Activated CD4-positive, alpha-beta T cell treated with anti-CD3 and anti-CD28 coated beads for 48 hours (primary cell): ENCODE results near the gene SF3B3.
"Not testable (repeated sequence)": the region's sequence is repeated elsewhere in the genome, so short reads cannot be mapped to it uniquely, and the experiment has no call there.

Source experiments
- DNase-seq: peaks from one replicate; pipeline ENCODE4 v3.0.0-alpha.2; 2020

The SF3B3 gene

GRCh38 chr16:70569752-70570151 lies 46.1 kb downstream of the SF3B3 start:
- no peak for DNase-seq

DNA sequence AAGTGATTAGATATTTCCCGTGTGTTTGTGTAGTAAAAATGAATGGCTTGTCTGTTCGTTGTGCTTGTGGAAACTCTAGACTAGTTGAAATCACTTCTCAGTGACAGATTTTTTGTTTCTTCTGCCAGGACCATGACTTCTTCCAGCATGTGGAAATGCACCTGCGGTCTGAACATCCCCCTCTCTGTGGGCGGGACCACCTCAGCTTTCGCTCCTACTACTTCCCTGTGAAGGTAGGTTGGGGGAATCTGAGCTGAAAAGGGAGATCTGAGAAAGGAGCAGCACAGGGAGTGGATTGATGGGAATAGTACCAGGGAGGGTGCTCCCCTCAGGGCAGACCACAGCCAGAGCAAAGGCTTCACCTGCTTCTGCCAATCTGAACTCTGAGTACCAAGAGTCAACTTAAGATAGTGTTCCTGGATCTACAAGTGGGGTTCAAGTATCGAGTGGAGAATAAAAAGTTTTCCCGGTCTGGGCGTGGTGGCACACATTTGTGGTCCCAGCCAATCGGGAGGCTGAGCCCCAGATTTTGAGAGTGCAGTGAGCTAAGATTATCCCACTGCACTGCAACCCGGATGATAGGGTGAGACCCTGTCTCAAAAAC lies 47.5 kb downstream of the SF3B3 start:
- no peak for DNase-seq

DNA sequence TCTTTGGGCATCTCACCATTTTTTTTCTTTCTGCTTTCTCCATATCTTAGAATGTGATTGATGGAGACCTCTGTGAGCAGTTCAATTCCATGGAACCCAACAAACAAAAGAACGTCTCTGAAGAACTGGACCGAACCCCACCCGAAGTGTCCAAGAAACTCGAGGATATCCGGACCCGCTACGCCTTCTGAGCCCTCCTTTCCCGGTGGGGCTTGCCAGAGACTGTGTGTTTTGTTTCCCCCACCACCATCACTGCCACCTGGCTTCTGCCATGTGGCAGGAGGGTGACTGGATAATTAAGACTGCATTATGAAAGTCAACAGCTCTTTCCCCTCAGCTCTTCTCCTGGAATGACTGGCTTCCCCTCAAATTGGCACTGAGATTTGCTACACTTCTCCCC lies 48.0 kb downstream of the SF3B3 start:
- DNase-seq, result no peak

DNA sequence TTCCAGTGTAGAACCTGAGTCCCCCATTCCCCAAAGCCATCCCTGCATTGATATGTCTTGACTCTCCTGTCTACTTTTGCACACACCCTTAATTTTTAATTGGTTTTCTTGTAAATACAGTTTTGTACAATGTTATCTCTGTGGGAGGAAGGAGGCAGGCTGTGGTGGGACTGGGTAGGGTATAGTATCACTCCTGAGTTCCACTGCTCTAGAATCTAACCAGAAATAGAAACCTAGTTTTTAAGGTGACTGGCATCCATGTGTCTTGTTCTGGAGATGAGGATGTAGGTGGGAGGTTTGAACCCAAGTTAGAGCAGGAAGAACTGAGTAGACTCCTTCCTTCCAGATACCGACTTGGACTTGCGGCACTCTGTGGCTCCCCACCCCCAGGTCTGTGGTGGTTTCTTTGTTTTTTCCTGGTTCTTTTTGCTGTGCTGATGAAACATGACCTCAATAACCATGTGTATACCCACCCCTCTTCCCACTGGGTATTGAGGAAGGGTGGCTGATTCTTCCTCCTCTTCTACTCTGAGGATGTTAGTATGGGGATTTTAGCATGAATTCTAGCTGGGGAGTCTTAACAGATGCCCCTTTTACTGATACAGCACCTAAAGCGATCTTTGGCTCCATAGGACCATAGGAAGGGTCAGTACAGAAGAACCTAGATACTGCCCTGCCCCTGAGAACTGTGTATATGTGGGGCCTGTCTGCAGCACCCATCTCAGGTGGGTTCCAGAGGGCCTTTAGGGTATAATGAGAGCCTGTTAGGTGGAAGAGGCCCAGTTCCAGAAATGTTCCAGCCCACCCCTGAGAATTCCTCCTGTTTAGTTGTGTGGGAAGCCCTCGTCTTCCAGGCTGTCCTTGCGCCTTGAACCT lies 48.7 kb downstream of the SF3B3 start:
- DNase-seq, result no peak

DNA sequence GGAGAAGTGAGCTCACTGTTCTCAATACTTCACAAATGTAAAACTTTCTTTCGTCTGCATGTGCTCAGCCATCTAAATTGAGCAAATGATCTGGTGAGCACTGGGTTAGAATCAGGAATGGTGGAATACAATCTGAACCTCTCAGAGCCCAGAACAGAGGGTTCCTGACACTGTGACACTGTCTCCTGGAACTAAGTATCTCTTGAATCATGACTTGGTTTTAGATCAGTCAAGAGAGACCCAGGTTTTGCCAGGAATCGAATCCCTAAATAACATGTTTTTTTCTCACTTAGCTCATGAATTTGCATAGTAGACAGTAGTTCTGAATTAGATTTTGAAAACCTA lies 49.3 kb downstream of the SF3B3 start:
- no peak for DNase-seq

- no peak for DNase-seq
These were observed 50.0 kb downstream of the SF3B3 start for GRCh38 chr16:70573451-70574121.

- no peak for DNase-seq
These were observed 51.1 kb downstream of the SF3B3 start for GRCh38 chr16:70574595-70575271.

DNA sequence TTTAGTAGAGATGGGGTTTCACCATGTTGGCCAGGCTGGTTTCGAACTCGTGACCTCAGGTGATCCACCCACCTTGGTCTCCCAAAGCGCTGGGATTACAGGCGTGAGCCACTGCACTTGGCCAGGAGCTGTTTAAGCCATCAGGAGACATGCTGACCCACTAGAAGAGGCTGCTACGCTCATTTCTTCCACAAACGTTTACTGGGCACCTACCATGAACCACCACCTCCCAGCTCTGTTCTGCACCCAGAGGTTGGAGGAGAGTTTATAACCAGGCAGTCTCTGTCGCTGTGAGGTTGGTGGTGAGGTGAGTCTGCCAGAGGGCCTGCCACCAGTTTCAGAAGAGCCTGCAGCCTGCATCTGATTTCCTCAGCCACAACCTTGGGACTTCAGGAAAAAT lies 51.8 kb downstream of the SF3B3 start:
- DNase-seq, result no peak

DNA sequence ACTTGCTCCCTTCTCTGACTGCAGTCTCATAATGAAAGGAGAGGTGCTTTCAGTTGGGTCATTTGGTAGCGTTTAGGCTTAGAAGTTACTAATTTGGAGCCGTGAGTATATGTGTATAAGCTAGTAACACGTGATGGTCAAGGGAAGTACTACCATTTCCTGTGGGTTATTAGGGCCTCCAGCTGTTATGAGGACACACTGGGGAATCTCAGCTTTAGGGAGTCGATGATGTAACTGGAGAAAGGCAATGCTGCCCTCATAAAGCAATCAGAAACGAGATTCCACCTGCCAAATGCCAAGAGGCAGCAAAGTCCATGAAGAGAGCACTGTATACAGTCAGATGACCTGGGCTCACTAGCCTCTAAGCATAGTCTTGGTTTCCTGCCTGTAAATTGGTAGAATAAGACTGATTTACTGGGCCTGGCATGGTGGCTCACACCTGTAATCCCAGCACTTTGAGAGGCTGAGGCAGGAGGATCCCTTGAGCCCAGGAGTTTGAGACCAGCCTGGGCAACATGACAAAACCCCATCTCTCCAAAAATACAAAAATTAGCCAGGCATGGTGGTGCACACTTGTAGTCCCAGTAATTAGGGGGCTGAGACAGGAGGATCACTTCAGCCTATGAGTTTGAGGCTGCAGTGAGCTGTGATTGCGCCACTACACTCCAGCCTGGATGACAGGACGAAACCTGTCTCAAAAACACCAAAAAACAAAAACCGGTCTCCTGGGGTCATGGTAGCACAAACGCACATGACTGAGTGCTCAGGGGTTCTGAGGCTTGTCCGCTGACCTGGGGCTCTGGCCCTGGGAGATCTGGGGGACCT lies 53.0 kb downstream of the SF3B3 start:
- no peak for DNase-seq

GRCh38 chr16:70577256-70577698 lies 53.7 kb downstream of the SF3B3 start:
- no peak for DNase-seq

- DNase-seq, result no peak
These were observed 54.4 kb downstream of the SF3B3 start for GRCh38 chr16:70578035-70578434.

- DNase-seq, result no peak
These were observed 55.6 kb downstream of the SF3B3 start for GRCh38 chr16:70579248-70579647.

- DNase-seq, result no peak
These were observed 56.3 kb downstream of the SF3B3 start for GRCh38 chr16:70579648-70580630.

DNA sequence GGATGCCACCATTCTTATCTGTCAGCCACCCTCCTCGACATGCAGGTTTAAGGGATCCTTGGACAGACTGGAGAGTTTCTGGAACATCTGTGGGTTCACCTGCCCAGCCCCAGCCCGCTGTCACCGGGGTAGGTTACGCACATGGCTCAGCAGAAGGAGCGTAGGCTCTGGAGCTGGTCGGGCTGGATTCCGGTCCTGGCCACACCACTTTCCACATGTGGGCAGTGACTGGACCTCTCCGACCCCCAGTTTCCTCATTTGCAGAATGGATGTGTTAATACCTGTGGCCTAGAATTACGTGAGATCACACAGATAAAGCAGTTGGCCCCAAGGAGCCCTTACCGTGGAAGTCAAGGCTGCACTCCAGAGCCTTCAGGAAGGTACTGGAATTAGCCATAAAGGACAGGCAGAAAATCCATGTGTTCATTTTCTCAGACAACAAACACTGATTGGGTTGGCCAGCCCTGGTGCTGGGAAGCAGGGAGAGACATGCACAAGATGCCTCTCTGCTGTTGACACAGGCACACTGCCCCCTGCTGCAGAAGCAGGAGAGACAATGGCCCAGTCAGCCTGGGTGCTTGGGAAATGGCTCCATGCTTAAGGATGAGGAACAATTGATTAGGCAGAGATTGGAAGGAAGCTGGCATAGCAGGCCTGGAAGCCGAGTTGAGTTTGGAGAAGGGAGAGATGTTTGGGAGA lies 58.8 kb downstream of the SF3B3 start:
- DNase-seq, result no peak

DNA sequence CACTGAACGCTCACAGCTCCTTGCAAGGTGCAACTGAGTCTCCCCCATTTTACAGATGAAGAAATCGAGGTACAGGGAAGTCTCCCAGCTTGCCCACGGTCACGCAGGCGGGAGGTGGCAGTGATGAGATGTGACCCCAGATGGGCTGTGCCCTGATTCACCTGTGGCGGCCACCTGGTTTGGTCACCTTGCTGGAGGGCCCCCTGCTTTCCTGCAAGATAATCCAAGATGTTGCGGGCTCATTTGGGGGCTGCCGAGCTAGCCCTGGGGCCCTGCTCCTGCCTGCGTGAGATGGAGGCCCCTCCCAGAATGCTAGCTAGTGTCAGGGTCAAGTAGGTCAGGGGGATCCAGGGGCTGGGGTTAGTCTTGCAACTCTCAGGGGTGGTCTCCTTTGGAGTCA lies 63.1 kb downstream of the SF3B3 start:
- DNase-seq, result no peak

- DNase-seq, result no peak
These were observed 64.9 kb downstream of the SF3B3 start for GRCh38 chr16:70588565-70588964.

DNA sequence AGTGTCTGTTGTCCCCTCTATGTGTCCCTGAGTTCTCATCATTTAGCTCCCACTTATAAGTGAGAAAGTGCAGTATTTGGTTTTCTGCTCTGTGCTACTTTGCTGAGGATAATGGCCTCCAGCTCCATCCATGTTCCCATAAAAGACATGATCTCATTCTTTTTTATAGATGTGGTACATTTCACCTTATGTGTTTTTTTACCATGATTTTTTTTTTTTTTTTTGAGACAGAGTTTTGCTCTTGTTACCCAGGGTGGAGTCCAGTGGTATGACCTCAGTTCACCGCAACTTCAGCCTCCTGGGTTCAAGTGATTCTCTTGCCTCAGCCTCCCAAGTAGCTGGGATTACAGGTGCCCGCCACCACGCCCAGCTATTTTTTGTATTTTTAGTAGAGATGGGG lies 65.8 kb downstream of the SF3B3 start:
- not testable (repeated sequence) for DNase-seq

DNA sequence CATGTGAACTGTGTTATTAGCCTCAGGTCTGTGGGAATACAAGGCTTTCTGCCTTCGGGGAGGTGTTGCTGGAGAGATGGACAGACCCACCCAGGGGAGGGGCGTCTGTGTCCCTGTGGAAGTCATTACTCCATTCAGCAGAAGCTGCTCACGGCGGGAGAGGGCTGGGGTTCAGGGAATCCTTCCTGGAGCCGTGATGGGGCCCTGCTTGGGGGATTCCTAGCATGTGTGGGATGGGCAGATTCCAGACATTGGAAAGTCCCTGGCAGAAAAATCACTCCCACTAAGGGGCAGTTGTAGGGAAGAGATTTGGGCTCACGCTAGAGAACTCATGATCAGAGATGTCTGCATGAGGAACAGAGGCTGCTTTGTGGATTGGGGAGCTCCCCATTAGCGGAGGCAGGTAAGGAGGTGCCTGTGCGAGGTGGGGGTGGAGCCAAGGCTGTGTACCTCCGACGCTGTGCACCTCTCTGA lies 66.4 kb downstream of the SF3B3 start:
- DNase-seq, result no peak

DNA sequence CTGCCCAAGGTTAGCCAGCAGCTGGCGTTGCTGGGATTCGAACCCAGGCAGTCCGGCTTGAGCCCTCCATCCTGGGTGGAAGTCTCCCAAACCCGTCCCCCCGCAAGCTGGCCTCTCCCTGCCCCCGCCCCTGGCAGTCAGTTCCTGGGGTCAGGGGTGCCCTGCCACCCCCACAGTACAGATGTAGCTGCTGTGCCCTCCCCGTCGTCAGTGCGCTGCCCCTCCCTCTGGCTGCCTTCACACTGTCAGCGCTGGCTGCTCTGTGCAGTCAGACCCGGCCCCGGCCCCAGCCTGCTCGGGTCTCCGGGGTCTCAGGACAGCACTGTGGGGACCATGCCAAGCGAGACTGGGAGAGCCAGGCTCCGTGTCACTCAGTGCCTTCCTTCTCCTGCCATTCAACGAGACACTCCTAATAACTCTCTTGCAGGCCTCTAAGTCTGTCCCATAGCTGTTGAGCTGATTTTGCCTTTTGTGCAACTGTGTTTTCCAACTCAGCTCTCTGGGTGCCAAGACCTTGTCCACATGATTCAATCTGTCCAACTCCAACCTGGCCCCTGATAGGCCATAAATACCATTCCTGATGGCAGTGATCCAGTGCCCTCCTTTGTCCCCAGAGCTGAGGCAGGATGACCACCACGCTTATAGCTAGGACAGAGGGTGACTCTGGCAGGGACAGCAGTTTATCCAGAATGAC lies 67.3 kb downstream of the SF3B3 start:
- DNase-seq, result no peak

DNA sequence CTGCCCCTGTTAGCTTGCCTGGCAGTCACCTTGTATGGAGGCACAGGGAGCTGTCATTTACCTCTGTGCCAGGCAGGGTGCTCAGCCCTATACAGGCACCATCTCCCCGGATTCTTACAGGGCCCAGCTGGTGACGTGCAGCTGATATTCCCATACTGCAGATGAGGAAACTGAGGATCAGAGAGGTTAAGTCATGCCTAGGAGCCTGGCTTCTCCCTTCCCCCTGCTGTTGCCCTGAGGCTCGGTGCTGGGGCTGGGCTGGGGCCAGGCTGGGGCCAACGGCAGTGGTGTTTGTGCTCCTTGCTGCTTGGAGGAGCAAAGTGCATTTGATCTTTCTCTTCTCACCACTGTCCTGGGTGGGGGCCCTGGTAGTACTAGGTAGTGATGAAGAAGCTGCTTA lies 68.0 kb downstream of the SF3B3 start:
- no peak for DNase-seq
